GM13977 (cell line): Measurements from ENCODE around the gene ZDHHC14.

ENCODE experiments used
- DNase-seq: peaks from one replicate; pipeline ENCODE4 v3.0.0; 2012; ENCODE audit warnings: low spot score
- in situ Hi-C: fragments of 300-500 bp; cut with MboI; formaldehyde crosslinking; loops from one replicate; pipeline ENCODE4 v1.12.0; 2022; ENCODE audit warnings: low sequenced_read_pairs, low pct_unique_long_range_greater_than_20kb, mixed read lengths, inconsistent platforms; ENCODE audit not compliant: unreplicated experiment
- TF ChIP-seq, protein P1 (sequence below): IDR thresholded peaks from 2 replicates; pipeline ENCODE4 v1.5.1; 2012; ENCODE audit warnings: mild to moderate bottlenecking, control low read depth; ENCODE audit not compliant: insufficient read depth; ENCODE audit errors: extremely low read depth, missing control alignments

Gene ZDHHC14

DNA sequence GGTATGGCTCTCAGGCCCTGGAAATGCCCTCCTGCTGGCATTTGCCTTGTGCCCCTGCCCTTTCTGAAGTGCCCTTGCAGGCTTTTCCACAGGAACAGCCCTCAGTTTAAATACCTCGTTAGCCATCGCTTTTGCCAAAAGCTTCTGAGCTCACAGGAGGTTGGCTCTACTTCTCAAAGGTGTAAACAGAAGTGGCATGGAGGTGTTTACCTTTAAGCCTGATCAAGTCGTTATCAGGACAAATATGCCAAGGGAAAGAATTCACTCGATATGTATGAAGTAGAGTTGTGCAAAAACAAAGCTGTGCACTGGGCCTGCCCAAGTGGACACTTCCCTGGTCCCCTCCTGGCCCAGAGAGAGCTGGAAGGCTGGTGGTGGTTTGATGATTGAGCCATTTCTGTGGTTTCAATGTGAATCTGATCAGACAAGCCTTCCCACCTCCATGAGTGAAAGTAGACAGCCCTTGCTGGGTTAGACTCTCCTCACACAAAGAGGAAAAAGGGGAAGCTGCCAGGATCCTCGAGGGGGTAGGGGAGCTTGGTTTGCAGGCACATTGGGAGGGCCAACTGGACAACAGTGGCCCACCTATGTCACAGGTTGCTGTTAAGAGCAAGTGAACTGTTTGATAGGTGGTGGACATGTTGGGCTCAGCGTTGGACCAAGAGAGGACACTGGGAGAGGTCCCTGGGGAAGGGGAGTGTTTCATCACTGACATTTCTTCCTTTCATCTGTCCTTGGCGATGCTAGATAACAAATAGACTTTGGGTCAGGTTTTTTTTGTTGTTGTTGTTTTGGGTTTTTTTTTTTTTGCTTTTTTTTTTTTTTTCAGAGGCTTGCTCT, 98.7 kb downstream of the ZDHHC14 start:
- in situ Hi-C loops = no loop called here
- DNase-seq = no peak
- TF ChIP-seq, protein P1, sequence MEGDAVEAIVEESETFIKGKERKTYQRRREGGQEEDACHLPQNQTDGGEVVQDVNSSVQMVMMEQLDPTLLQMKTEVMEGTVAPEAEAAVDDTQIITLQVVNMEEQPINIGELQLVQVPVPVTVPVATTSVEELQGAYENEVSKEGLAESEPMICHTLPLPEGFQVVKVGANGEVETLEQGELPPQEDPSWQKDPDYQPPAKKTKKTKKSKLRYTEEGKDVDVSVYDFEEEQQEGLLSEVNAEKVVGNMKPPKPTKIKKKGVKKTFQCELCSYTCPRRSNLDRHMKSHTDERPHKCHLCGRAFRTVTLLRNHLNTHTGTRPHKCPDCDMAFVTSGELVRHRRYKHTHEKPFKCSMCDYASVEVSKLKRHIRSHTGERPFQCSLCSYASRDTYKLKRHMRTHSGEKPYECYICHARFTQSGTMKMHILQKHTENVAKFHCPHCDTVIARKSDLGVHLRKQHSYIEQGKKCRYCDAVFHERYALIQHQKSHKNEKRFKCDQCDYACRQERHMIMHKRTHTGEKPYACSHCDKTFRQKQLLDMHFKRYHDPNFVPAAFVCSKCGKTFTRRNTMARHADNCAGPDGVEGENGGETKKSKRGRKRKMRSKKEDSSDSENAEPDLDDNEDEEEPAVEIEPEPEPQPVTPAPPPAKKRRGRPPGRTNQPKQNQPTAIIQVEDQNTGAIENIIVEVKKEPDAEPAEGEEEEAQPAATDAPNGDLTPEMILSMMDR = no peak

DNA sequence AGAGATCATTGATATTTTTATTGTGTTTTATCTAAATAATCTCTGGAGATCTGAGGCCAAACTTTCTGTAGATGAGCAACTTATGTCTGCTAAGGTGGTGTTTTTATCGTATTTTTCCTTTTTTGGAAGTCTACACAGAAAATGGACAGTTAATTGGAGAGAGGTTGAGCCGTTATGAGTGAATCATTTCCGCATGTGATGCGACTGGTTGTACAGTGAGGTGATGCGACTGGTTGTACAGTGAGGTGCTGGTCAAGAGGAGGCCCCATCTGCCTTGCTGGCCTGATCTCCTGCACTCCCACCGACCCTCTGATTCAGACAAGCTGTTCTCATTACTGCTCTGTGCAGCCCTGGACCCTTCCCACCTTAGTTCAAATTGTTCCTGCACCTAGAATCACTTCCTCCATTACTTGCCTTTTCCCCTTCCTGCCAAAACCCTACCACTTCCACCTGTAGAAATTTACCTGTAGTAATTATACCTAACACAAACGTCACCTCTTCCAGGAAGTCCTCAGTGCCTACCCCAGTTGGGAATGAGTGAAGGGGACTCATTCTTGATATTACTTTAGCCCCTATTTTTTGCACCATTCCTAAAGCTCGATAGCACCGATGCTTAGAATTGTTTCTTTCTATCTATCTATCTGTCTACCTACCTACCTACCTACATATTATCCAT, 100.3 kb downstream of the ZDHHC14 start:
- TF ChIP-seq, protein P1 = no peak
- in situ Hi-C loops = no loop called here
- DNase-seq = no peak

DNA sequence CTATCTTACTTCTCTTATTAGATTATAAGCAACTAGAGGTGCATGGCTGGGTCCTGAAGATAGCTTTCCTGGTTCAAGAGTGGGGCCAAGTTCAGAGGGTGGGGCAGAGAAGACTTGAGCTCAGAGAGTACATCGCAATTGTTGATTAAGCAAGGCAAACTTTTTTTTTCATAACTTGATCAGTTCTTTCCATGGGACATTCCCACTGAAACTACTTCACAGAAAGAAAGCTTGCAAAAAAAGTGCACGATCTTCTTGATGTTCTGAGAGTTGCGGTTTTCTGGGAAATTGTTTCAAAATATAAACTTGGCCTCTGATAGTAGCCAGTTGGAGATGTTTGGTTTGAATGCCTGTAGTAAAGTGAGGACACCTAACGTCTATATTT, 100.9 kb downstream of the ZDHHC14 start:
- no peak for DNase-seq
- TF ChIP-seq, protein P1 = no peak
- in situ Hi-C loops = no loop called here

DNA sequence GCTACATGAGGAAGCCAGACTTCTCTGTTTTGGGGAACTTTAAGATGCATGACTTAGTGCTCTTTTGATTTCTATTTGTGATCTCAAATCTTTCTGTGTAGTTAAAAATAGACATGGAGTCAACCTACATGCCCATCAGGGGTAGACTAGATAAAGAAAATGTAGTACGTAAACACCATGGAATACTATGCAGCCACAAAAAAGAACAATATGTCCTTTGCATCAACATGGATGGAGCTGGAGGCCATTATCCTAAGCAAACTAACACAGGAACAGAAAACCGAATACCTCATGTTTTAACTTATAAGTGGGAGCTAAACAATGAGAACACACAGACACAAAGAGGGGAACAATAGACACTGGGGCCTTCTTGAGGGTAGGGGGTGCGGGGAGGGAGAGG, 102.8 kb downstream of the ZDHHC14 start:
- TF ChIP-seq, protein P1 = no peak
- in situ Hi-C loops = no loop called here
- DNase-seq = no peak

DNA sequence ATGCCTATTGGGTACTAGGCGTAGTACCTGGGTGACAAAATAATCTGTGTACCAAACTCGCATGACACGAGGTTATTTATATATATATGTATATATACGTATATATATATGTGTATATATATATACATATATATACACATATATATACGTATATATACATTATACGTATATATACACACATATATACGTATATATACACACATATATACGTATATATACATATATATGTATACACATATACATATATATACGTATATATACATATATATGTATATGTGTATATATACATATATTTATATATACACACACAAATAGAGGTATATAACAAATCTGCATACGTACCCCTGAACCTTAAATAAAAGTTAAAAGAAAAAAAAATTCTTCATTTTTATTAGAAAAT, 103.2 kb downstream of the ZDHHC14 start:
- no peak for DNase-seq
- in situ Hi-C loops = no loop called here
- TF ChIP-seq, protein P1 = no peak

DNA sequence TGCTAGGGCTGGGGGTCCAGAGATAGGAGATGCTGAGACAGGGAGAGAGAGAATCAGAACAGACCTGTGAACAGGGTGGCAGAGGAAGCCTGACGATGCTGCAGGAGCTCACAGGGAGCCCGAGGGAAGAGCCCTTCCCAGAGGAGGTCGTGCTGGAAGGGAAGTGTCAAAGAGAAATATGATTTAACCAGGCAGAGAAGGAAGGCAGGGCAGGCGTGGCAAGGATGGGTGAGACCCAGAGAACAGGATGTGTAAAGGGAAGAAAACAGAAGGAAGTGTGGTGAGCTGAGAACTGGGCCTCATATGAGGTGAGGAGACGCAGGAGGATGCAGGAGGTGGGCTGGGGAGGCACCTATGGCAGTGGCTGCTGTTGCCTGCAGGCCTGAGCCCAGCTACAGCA, 105.6 kb downstream of the ZDHHC14 start:
- in situ Hi-C loops = no loop called here
- no peak for DNase-seq
- TF ChIP-seq, protein P1 = no peak
